Endothelial cell (in vitro differentiated cells): Measurements from ENCODE around the gene HBA2. TPM values are rescaled to one million over a fixed set of nuclear protein-coding genes. Genes with fewer than 3 reads are reported as not detected.
A peak's percentile ranks its signal among the peaks of the same experiment; 100 is the strongest.
"Not testable (repeated sequence)": the region's sequence is repeated elsewhere in the genome, so short reads cannot be mapped to it uniquely, and the experiment has no call there.

Source experiments
- DNase-seq: peaks from one replicate; pipeline ENCODE4 v3.0.0; 2021; ENCODE audit warnings: low spot score
- H3K27ac Mint-ChIP-seq: one replicate; pipeline ENCODE4 v1.8.0; 2021; ENCODE audit warnings: mixed read lengths, inconsistent platforms; ENCODE audit not compliant: unreplicated experiment
- H3K27me3 Mint-ChIP-seq: one replicate; pipeline ENCODE4 v1.8.0; 2021; ENCODE audit warnings: mild to moderate bottlenecking, moderate library complexity, mixed read lengths, inconsistent platforms; ENCODE audit not compliant: unreplicated experiment
- H3K36me3 Mint-ChIP-seq: one replicate; pipeline ENCODE4 v1.8.0; 2021; ENCODE audit warnings: mild to moderate bottlenecking, low read depth, mixed read lengths, inconsistent platforms; ENCODE audit not compliant: unreplicated experiment
- H3K4me1 Mint-ChIP-seq: one replicate; pipeline ENCODE4 v1.8.0; 2021; ENCODE audit warnings: mild to moderate bottlenecking, mixed read lengths, inconsistent platforms; ENCODE audit not compliant: unreplicated experiment
- H3K4me3 Mint-ChIP-seq: one replicate; pipeline ENCODE4 v1.8.0; 2021; ENCODE audit warnings: mild to moderate bottlenecking, mixed read lengths, inconsistent platforms; ENCODE audit not compliant: unreplicated experiment
- H3K9me3 Mint-ChIP-seq: one replicate; pipeline ENCODE4 v1.8.0; 2021; ENCODE audit warnings: mixed read lengths, inconsistent platforms; ENCODE audit not compliant: unreplicated experiment
- total RNA-seq: library from RNA; stranded (reverse); fragmentation: NEBNext Ultra II Directional; extraction: Animal tissue kit (Norgen Biotek cat#: 25700); gene quantifications from one replicate; pipeline ENCODE4 v1.2.1, GENCODE V29; 2021; ENCODE audit not compliant: unreplicated experiment
- TF ChIP-seq, protein P1 (sequence below): fragments of 200-600 bp; sonication (generic); IDR thresholded peaks from one replicate; pipeline ENCODE4 v1.5.0; 2021; ENCODE audit warnings: antibody characterized with exemption; ENCODE audit not compliant: unreplicated experiment

Gene HBA2
- total RNA-seq, 1 donor from 2014 or later, result not detected

DNA sequence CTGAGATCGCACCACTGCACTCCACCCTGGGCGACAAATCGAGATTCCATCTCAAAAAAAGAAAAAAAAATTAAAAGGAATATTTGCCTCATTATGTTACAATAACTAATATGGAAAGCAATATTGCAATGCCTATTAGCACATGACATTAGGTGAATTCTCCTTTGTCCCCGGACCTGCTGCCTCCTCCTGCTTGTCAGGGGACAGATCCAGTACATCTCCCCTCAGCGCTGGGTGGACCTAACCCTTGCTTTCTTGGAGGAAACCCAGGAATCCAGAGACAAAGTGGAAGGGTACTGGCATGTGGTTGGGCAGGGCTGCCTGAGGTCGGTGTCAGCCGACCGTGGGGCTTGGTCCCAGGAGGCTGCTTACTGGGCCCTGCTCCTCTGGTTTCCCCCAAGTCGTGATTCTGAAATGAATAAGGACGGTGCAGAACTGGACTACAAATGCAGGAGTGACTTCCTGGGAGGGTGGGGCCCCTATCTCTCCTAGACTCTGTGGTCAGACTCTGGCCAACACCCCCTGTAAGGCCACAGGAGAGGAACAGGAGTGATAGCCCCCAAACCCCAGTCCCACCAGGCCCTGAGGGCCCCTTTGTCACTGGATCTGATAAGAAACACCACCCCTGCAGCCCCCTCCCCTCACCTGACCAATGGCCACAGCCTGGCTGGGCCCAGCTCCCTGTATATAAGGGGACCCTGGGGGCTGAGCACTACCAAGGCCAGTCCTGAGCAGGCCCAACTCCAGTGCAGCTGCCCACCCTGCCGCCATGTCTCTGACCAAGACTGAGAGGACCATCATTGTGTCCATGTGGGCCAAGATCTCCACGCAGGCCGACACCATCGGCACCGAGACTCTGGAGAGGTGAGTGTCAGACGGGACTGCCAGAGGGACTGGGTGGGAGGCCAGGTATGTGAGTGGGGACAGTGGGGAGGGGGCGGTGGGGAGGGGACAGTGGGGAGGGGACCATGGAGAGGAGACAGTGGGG lies 20.2 kb upstream of the HBA2 start, which contains the start of gene HBZ:
HBZ (plus strand) TSS at position 504 of the 988 bp plus-strand sequence; CDS start at position 770, 266 bp downstream.
- TF ChIP-seq, protein P1, sequence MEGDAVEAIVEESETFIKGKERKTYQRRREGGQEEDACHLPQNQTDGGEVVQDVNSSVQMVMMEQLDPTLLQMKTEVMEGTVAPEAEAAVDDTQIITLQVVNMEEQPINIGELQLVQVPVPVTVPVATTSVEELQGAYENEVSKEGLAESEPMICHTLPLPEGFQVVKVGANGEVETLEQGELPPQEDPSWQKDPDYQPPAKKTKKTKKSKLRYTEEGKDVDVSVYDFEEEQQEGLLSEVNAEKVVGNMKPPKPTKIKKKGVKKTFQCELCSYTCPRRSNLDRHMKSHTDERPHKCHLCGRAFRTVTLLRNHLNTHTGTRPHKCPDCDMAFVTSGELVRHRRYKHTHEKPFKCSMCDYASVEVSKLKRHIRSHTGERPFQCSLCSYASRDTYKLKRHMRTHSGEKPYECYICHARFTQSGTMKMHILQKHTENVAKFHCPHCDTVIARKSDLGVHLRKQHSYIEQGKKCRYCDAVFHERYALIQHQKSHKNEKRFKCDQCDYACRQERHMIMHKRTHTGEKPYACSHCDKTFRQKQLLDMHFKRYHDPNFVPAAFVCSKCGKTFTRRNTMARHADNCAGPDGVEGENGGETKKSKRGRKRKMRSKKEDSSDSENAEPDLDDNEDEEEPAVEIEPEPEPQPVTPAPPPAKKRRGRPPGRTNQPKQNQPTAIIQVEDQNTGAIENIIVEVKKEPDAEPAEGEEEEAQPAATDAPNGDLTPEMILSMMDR, result no peak
- Mint-ChIP-seq H3K4me3 (no peak within 1 kb of the TSS), H3K4me1 (peaks cover 5% of the 10 kb centered on the region), H3K36me3 (no peaks in the 10 kb centered on the region), H3K27me3 (peaks cover 7% of the 10 kb centered on the region), H3K27ac (no peak within 1 kb of the TSS), H3K9me3 (no peaks in the 10 kb centered on the region)
- no peak for DNase-seq

DNA sequence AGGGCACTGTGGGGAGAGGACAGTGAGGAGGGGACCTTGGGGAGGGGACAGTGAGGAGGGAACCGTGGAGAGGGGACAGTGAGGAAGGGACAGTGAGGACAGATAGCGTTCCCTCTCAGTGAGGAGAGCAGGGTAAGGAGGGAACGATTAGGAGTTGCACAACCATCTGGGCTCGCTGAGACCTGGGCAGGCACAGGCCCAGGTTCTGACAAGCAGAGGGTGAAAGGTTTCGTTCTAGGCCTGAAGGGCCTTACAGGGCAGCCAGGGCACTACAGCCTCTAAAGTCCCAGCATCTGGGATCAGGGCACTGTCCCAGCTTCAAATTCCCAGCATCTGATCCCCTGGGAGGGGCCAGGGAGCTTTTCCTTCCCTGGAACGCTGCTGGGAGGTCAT lies 19.6 kb upstream of the HBA2 start:
- H3K4me1 Mint-ChIP-seq, H3K36me3 Mint-ChIP-seq, H3K27me3 Mint-ChIP-seq, H3K27ac Mint-ChIP-seq, H3K9me3 Mint-ChIP-seq, H3K4me3 Mint-ChIP-seq, DNase-seq: not testable (repeated sequence)

DNA sequence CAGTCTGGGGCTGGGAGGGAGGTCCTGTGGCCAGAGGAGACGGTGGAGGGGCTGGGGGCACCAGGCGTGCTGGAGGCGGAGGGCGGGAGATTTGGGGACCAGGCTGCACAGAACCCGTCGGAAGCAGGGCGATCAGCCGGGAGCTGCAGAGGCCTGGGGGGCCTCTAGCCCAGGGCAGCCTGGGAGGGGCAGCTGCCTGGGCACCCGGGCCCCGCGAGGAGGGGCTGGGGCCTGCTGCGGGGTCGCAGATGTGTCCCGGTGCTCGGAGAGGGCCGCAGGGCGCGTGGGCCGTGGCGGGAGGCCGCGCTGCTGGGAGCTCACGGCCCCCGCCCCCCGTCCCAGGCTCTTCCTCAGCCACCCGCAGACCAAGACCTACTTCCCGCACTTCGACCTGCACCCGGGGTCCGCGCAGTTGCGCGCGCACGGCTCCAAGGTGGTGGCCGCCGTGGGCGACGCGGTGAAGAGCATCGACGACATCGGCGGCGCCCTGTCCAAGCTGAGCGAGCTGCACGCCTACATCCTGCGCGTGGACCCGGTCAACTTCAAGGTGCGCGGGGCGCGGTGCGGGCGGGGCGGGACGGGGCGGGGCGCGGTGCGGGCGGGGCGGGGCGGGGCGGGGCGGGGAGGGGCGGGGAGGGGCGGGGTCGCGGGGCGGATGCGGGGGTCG lies 19.0 kb upstream of the HBA2 start:
- not testable (repeated sequence) for H3K27ac Mint-ChIP-seq, H3K36me3 Mint-ChIP-seq, H3K4me3 Mint-ChIP-seq, H3K4me1 Mint-ChIP-seq, H3K9me3 Mint-ChIP-seq, H3K27me3 Mint-ChIP-seq, DNase-seq

DNA sequence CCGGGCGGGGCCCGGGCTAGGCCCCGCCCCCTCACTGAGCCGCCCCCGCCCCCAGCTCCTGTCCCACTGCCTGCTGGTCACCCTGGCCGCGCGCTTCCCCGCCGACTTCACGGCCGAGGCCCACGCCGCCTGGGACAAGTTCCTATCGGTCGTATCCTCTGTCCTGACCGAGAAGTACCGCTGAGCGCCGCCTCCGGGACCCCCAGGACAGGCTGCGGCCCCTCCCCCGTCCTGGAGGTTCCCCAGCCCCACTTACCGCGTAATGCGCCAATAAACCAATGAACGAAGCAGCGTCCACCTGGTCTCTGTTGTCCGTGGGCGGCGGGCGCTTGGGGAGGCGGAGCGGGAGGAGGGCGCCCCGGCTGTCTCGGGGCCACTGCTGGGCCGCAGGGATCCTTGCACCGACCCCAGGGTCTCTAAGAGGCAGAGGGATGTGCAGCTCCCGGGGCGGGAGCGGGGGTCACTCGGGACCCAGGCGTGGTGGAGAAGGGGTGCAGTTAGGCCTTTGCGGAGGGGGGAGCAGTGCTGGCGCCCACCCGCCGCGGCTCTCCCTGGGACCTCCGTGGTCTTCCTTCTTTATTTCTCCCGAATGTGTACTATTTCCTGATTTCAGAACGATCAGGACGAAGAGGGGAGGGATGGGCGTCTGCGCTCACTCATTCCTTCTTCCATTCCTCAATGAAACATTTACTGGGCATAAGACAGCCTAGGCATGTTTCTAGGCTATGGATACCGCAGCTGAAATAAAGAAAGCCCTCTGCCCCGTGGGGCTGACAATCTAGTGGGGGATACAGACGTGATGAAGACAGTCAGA lies 18.3 kb upstream of the HBA2 start:
- Mint-ChIP-seq H3K27ac (peak overlapping the region; percentile 42), H3K36me3 (no peaks in the 10 kb centered on the region), H3K27me3 (peaks cover 8% of the 10 kb centered on the region), H3K4me3 (peak overlapping the region; percentile 86), H3K9me3 (no peaks in the 10 kb centered on the region), H3K4me1 (peaks cover 5% of the 10 kb centered on the region)
- no peak for DNase-seq
- TF ChIP-seq, protein P1, result no peak

DNA sequence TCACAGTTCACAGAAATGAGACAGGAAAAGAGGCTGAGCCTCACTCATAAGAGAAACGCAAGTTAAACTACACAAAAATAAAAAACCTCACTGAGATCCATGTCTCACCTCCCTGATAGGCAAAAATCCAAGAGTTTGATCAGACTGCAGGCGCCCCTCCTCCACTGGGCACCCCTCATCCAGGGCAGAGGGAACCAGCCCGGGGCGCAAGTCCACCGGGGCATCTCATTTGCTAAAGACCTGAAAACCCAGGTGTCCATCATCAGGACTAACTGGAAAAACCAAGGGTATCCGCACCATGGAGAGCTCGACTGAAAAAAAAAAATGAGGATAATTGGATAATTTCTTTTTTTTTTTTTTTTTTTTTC lies 17.7 kb upstream of the HBA2 start:
- H3K4me1 Mint-ChIP-seq, result peaks cover 5% of the 10 kb centered on the region
- peak overlapping the region; percentile 86 for H3K4me3 Mint-ChIP-seq
- H3K27me3 Mint-ChIP-seq, result peaks cover 8% of the 10 kb centered on the region
- H3K27ac Mint-ChIP-seq, result peak overlapping the region; percentile 42
- H3K9me3 Mint-ChIP-seq, result no peaks in the 10 kb centered on the region
- DNase-seq, result no peak
- TF ChIP-seq, protein P1, result no peak
- H3K36me3 Mint-ChIP-seq, result no peaks in the 10 kb centered on the region
